Activated T-cell treated with anti-CD3 and anti-CD28 coated beads for 4 hours (primary cell): ENCODE results near the gene KDM5B.
"Not testable (repeated sequence)": the region's sequence is repeated elsewhere in the genome, so short reads cannot be mapped to it uniquely, and the experiment has no call there.

Experiments
- DNase-seq: peaks from one replicate; pipeline ENCODE4 v3.0.0-alpha.2; 2020

KDM5B gene

GRCh38 chr1:202812176-202813026 is 4.2 kb upstream of the KDM5B start:
- no peak for DNase-seq

DNA sequence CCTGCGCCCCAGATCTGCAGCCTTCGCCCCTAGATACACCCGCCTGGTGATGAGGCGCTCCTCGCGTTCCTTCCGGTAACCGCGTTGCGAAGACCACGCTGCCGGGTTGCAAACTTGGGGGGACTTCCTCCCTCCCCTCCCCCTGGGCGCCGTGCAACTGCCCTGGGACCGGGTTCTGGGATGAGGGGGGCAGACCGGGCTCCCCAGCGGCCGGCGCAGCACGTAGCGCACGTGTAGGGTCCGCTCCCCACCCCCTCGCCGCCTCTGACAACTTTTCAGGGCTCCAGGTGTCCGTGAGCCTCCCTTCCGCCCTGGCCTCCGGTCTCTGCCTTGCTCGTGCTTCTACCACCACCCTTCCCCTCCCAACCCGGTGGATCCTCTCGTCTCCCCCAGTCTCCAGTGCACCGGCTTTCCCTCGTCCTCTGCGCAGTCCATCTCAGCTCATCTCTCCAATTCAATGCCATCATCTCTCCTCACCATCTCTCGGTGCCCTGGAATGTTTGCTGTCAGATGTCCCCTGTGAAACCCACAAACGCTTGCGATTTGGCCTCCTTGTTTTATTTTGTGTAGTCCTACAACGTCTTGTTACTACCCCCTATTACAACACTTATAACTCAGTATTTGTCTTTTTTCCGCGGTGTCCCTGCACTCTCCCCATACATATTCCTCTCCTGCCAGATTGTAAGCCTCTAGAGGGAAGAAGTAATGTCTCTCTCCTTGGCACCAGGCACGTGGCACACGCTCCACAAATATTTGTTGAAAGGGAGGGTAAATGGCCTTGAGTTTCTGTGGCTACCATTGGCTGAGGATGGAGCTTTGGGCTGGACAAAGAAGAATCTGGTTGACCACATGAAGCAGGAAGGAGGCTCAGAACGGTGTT is 3.3 kb upstream of the KDM5B start:
- no peak for DNase-seq

DNA sequence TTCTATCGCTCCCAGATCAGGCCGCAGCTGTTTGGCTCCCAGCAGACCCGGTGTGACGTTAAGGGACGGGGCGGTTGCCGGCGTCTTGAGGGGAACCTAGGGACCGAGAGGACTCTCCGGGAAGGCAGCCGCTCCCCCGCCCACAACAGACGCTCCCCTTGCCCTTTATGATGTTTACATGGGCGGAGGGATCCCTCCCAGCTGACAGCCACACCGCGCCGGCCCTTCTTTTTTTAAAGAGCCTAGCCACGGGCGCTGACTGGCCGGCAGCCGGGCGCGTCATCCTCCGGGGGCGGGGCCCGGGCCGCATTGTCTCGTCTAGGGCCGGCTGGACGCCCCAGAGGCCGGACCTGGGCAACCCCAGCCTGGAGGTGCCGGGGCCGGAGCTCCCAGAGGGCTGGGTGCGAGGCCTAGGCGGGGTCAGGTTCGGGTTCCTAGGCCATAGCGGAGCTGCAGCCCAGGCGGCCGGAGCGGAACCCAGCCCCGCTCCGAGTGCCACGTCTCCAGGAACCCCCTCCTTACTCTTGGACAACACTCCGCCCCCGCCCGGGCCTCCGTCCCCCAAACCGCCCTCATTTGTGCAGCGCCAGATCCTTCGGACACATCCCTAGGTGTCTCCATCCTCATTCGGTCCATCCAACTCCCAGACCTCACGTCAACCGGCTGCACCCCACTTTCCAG is 2.5 kb upstream of the KDM5B start, which contains the start of gene PCAT6:
TSS of gene PCAT6 (plus strand) at position 340 of the 681 bp plus-strand sequence.
- DNase-seq: peak; percentile 77

GRCh38 chr1:202810193-202810614 is 2.0 kb upstream of the KDM5B start:
- no peak for DNase-seq

DNA sequence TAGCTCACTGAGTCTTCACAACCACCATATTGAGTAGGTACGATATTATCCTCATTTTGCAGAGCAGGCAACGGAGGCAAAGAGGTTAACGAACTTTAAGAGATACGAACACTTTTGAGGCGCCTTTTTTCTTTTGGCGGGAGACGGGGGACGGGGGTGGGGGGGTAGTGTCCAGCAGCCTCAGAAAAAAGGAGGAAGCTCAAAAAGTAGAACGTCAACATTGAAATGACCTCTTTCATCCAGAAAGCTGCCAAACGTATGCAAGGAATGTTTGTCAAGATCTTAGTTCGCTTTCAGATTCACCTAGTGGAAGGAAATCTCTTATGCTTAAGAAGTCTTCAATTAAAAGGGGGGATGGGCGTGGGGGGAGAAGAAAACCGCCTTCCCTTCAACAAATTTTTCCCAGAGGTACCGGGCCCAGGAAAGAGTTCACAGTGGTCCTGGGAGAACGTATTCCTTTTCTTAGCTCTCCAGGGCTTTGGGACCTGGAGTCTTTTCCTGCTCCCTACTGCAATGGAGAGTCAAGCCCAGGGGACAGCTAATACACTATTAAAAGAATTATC is 1.5 kb upstream of the KDM5B start:
- DNase-seq: no peak

DNA sequence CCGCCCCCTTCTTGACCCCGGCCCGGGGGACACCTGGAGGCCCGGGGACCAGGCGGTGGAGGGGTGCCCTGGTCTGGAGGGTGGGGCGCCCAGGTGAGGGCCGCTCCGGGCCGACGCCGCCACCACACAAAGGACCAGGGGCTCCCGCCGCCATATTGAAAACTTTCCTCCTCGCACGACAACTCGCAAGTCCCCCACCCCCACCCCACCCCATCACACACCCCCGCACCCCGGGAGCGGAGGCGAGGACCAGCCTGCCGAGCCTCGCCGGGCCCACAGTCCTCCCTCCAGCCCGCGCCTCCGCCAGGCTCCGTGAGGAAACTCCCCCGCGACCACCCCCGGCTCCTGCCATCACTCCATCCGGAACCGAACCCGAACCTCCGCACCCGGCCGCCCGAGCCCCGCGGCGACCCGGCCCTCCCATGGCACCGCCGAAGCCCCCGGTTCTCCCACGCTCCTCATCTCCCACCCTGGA is 733 bp downstream of the KDM5B start:
- peak; percentile 58 for DNase-seq

GRCh38 chr1:202806845-202807450 is 1.3 kb downstream of the KDM5B start:
- no peak for DNase-seq

- DNase-seq: no peak
These were observed 2.1 kb downstream of the KDM5B start for GRCh38 chr1:202805886-202806844.

DNA sequence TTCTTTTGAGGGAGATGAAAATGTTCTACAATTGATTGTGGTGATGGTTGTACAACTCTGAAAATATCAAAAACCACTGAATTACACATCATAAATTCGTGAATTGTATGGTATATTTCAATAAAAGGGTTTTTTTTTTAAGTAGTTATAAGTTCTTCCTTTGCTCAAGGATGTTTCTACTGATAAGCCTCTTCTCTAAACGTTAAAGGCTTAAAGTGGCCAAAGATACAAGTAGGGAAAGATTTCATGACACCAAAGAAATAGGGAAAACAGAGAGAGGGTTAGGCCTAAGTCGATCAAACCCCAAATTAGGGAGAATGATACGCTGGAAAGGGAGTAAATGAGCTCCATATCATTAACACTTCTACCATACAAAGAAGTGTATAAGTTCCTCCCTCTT is 4.1 kb downstream of the KDM5B start:
- DNase-seq: no peak

- no peak for DNase-seq
These were observed 5.0 kb downstream of the KDM5B start for GRCh38 chr1:202802998-202803932.

GRCh38 chr1:202802034-202802433 is 6.2 kb downstream of the KDM5B start:
- no peak for DNase-seq

DNA sequence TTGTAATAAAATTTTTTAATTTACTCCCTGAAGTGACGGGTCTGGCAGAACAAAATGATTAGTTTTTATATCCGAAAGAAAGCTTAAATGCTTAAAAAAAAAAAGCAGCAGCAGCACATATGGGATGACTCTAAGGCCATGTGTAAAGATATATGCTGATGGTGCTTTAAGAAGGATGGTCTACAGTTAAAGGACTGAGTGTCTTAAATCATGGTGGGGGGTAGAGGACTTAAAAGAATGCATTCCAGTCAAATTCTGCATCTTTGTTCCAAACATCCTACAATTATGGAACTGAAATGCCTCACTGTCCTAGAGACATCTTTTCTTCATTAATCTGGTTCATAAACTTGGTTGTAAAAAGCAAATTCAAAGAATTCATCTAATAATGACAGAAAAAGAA is 7.0 kb downstream of the KDM5B start:
- DNase-seq: no peak

- no peak for DNase-seq
These were observed 7.5 kb downstream of the KDM5B start for GRCh38 chr1:202800742-202801141.

DNA sequence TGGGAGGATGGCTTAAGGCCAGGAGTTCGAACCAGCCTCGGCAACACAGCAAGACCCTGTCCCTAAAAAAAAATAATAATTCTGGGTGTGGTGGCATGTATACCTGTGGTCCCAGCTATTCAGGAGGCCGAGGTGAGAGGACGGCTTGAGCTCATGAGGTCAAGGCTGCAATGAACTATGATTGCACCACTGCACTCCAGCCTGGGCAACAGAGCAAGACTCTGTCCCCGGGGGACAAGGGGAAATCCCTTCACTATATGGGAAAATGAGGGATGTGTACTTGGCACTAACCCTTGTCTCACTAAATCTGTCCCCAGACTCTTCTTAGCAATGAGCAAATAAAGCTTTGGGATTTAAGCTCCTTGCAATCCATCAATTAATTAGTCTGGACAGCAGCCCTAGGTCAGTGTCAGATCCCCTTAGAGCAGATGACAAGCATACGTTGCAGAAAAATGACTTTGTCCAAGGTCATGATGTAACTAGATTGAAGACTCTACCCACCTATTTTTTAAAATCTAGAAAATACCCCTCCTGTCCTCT is 9.4 kb downstream of the KDM5B start:
- DNase-seq: no peak

- DNase-seq: no peak
These were observed 10.0 kb downstream of the KDM5B start for GRCh38 chr1:202798260-202798659.

GRCh38 chr1:202796670-202797069 is 11.6 kb downstream of the KDM5B start:
- no peak for DNase-seq

DNA sequence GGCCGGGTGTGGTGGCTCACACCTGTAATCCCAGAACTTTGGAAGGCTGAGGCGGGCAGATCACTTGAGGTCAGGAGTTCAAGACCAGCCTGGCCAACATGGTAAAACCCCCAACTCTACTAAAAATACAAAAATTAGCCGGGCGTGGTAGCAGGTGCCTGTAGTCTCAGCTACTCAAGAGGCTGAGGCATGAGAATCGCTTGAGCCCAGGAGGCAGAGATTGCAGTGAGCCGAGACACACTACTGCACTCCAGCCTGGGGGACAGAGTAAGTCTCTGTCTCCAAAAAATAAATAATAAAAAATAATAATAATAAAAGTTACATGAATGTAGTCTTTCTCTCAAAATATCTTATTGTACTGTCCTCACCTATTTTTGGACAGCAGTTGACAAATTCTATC is 13.3 kb downstream of the KDM5B start:
- not testable (repeated sequence) for DNase-seq

GRCh38 chr1:202794051-202794740 is 14.0 kb downstream of the KDM5B start:
- no peak for DNase-seq
